PC-3 (cell line): ENCODE results near the gene ALCAM.

Source experiments
- CTCF ChIP-seq: fragments of 300-600 bp; sonication (generic); conservative IDR thresholded peaks from 2 replicates; pipeline ENCODE4 v1.5.1; 2017; ENCODE audit warnings: antibody characterized with exemption, low read depth, mild to moderate bottlenecking, low read length
- EZH2 ChIP-seq: fragments of 300-600 bp; sonication (generic); IDR thresholded peaks from one replicate; pipeline ENCODE4 v1.6.1; 2017; ENCODE audit warnings: antibody characterized with exemption, mild to moderate bottlenecking, low read length; ENCODE audit not compliant: unreplicated experiment
- EZH2phosphoT487 ChIP-seq: fragments of 300-600 bp; sonication (generic); IDR thresholded peaks from 2 replicates; pipeline ENCODE4 v1.6.1; 2018; ENCODE audit warnings: mild to moderate bottlenecking, antibody characterized with exemption, low read length, borderline replicate concordance

DNA sequence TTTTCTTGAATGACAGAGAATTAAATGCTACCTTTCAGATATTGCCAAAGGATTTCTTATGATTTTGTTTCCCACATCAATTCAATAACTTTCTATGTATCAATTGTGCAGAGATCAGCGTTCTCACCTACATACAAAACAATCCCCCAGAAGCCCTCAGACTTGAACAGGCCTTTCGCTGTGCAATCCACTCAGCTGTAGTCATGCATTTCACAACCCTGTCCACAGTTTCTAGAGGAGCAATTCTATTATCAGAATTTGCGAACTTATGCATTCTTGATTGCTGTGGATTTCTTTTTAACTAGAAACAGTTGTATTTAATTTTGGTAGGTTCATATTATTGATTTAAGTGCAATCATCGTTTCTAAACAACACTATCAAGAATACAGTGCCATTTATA, 13.7 kb upstream of the ALCAM start:
- TF ChIP-seq CTCF (no peak), EZH2 (no peak), EZH2phosphoT487 (no peak)
